Fibroblast of peridontal ligament (primary cell): ENCODE data around the gene SLIT3.

Experiments used
- DNase-seq: peaks from one replicate; pipeline ENCODE4 v3.0.0-alpha.2; 2010; ENCODE audit errors: extremely low read depth

SLIT3 gene

GRCh38 chr5:169002953-169003555, 297.9 kb downstream of the SLIT3 start:
- DNase-seq = no peak

- DNase-seq = no peak
Observed at GRCh38 chr5:169001394-169001793, 299.5 kb downstream of the SLIT3 start.

GRCh38 chr5:168995024-168995423, 305.9 kb downstream of the SLIT3 start:
- DNase-seq = no peak

DNA sequence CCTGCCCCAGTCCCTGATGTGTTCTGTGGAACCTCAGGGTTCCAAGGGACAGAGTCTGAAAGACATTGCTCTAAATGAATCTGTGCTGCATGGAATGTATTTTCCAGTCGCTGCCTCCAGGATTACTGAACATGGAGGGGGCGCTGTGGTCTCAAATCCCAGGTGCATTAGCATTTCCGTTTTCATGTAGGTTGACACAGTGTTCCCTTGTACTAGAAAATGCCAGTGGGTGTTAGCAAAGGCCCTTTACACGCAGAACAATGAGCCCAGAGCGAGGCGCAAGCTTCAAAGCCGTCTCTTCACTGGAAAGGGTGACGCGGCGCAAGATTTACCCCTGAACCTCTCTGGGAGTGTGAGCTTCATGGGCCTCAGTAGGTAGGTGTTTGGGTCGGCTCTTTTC, 308.3 kb downstream of the SLIT3 start:
- DNase-seq = no peak

GRCh38 chr5:168992016-168992415, 308.9 kb downstream of the SLIT3 start:
- no peak for DNase-seq

- DNase-seq = no peak
Observed at GRCh38 chr5:168991311-168991710, 309.6 kb downstream of the SLIT3 start.

DNA sequence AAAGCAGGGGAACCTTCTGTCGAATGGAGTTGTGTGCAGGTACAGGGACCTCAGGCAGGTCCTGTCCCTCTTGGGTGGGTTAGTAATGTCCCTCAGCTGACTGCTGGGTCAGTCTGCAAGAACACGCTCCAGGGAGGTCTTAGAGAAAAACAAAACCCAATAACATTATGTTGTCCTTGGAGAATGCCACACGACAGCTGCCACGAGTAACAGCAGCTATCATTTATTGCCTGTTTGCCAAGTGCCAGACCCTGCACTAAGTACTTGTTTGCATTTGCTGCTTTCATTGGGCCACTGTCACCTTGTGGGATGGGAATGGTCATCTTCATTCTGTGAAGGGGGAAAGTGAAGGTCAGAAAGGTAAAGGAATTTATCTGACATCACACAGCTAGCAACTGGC, 310.3 kb downstream of the SLIT3 start:
- no peak for DNase-seq

- DNase-seq = no peak
Observed at GRCh38 chr5:168989731-168990505, 311.0 kb downstream of the SLIT3 start.

GRCh38 chr5:168988699-168989098, 312.2 kb downstream of the SLIT3 start:
- peak; percentile 30 for DNase-seq

DNA sequence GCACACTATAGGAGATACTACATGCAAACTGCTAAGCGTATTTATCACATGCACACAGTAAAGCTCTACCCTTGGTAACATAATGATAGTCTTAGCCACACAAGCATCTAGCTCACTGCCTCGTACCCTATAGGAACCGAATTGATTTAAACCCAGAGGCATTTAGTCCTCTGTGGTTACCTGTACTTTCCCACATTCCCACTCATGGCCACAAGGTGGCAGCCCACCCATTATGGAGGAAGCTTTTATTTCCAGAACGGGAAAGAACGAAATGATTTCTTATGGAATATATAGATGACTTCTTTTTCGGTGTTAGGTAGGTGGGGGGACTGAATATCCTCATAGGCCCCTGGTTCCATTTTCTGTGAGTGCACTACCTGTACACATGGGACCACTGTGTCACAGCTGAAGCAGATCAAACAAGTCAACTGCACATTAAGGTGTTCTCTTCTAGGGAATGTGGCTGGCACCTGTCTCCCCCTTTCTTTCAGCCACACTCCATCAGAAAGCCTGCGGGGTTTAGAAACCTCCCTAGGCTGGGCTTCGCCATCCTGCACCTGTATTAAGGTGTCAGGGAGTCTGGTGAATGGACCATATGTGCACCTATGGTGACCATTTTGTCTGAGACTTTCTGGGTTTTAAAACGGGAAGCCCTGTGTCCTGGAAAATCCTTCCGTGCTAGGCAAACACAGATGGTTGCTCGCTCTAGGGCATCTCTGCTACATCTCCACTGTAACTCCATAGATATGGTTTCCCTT, 313.2 kb downstream of the SLIT3 start:
- DNase-seq = peak; percentile 77

GRCh38 chr5:168985454-168985853, 315.5 kb downstream of the SLIT3 start:
- DNase-seq = no peak

DNA sequence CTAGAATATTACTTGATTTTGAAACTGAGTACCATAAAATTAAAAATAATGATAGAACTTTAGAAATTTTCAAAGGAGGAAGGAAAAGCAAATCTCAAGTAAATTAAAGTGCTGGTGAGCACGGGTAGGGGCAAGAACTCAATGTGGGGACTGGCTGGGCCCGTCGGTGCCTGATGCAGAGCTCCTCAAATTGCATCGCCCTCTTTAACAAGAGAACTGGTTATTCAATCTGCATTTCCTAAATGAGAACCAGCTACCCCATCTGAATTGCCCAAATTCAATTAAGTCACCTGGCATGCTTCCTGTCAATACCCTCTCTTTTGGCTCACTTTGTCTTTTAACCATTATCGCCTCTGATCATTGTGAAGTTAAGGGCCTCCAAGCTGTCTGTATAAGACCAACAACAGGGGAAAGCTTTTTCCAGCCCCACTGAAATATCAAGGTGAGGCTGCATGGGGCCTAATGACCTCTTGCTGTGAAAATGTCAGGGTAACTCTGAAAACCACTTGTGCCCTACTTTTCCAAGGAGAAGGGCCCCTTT, 316.7 kb downstream of the SLIT3 start:
- no peak for DNase-seq

DNA sequence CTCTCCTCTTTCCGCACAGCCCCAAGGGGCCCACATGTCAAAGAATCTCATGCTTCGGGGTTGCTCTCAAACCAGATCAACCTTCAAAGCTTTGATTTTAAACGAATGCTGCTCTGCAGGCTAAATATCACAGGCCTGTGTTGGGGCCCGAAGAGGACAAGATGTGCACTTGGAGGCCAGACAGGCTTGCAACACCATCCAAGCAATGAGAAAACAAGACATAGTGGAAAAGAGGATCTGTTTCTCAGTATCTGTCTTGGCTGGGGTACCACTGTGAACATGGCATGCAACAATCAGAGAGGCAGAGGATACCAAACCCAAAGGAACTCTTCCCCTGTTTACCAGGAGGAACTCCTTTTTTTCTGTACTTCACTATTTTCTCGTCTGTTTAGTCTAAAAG, 321.8 kb downstream of the SLIT3 start:
- no peak for DNase-seq

DNA sequence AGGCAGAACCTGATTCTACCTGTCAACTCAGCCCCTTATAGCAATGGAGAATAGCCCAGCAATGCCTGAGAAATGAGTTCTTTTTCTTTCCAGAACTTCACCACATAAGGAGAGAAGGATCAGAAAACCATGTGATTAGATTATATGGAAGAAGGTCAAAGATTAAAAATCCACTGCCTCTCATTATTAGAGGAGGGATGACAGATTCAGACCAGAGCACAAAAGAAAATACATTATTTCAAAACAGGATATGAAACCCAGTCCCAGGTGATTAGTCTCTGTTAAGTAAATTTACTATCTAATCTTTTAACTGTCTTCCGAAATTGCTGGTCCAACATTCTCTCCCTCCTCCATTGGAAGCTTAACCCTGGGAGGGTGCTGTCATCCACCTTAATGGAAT, 322.4 kb downstream of the SLIT3 start:
- no peak for DNase-seq

- peak; percentile 69 for DNase-seq
Observed at GRCh38 chr5:168978015-168978414, 322.9 kb downstream of the SLIT3 start.

GRCh38 chr5:168976311-168976970, 324.5 kb downstream of the SLIT3 start:
- DNase-seq = peak; percentile 67

GRCh38 chr5:168975331-168975730, 325.6 kb downstream of the SLIT3 start:
- DNase-seq = no peak

DNA sequence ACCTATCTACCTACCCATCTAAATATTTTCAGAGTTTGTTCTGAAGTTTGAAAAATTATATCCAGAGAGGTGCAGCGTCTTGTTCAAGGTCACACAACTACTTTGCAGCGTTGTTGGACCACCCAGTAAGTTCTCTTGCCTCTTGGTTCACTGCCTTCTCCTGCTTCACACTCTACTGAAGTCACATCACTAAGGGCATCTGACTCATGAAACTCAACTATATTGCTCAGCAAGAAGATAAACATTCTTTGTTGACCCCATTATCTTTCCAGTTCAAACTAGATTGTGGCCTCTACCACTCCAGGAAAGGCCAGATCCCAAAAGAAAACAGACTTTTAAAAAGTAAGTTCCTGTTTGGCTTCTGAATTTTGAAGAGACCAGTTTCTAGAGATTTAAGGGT, 326.9 kb downstream of the SLIT3 start:
- peak; percentile 39 for DNase-seq

DNA sequence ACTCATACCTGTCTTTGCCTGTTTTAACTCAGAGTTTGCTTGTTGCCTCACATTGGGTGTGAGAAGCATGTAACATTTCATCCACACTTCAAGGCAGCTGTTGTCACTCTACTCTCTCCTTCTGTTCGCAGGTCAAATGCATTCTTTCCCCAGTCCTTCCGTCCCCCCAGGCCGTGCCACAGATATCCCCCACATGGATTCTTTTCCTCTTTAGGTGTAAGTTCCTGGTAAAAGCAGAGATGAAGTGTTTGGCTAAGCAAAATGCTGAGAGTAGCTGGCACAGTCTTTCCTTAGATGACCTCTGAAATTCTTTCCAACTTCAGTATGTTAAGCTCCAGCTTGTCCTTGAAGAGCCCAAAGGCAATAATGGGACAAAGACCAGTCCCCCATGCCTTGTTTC, 328.2 kb downstream of the SLIT3 start:
- no peak for DNase-seq

DNA sequence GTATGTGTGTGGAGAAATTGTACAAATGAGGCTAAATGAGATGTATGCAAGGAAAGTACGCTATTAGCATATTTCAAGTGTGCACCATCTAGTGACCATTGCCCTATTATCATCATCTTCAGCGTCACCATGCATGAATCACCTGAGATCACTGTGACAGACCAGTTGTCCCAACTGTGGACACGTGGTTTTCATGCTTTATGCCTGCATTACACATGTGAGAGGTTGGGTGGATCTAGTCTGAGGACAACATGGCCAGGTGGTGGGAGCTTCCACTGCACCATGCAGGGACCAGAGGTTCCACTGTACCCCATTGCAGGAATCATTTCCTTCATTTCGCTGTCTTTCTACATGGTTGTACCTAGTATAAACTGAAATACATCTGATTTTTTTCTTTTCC, 329.8 kb downstream of the SLIT3 start:
- DNase-seq = no peak

GRCh38 chr5:168969326-168969886, 331.5 kb downstream of the SLIT3 start:
- no peak for DNase-seq
